ENCODE measurements around the gene SLC12A4. TPM values are rescaled to one million over a fixed set of nuclear protein-coding genes. Genes with fewer than 3 reads are reported as not detected.

Gene SLC12A4
- total and polyA plus RNA-seq, 2 of the 13 experiments (the other 11 are each of a cell fraction or from before 2014, with no cell fraction given): 65.1 to 84.3 TPM

- 0 out of 2 replicates have a peak, but pooled peaks have one; percentile 10 for TF ChIP-seq HNRNPL (IDR thresholded peaks at IDR 0.05; ENCODE audit: low read depth, low read length)
- TF ChIP-seq, protein P1, sequence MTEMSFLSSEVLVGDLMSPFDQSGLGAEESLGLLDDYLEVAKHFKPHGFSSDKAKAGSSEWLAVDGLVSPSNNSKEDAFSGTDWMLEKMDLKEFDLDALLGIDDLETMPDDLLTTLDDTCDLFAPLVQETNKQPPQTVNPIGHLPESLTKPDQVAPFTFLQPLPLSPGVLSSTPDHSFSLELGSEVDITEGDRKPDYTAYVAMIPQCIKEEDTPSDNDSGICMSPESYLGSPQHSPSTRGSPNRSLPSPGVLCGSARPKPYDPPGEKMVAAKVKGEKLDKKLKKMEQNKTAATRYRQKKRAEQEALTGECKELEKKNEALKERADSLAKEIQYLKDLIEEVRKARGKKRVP (CRISPR knock-in tag; IDR thresholded peaks at IDR 0.05): no peak
- no peak for TF ChIP-seq MED13 (CRISPR knock-in tag; IDR thresholded peaks at IDR 0.05)
- TF ChIP-seq ZNF17 (CRISPR knock-in tag; IDR thresholded peaks at IDR 0.05): no peak
- TF ChIP-seq, protein P2, sequence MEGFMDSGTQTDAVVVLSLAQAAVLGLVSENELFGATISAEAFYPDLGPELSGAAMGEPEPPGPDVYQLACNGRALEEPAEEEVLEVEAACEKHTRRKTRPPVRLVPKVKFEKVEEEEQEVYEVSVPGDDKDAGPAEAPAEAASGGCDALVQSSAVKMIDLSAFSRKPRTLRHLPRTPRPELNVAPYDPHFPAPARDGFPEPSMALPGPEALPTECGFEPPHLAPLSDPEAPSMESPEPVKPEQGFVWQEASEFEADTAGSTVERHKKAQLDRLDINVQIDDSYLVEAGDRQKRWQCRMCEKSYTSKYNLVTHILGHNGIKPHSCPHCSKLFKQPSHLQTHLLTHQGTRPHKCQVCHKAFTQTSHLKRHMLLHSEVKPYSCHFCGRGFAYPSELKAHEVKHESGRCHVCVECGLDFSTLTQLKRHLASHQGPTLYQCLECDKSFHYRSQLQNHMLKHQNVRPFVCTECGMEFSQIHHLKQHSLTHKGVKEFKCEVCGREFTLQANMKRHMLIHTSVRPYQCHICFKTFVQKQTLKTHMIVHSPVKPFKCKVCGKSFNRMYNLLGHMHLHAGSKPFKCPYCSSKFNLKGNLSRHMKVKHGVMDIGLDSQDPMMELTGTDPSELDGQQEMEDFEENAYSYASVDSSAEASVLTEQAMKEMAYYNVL (CRISPR knock-in tag; IDR thresholded peaks at IDR 0.05; ENCODE audit: borderline replicate concordance): no peak
- no peak for TF ChIP-seq ZMYM4 (CRISPR knock-in tag; IDR thresholded peaks at IDR 0.05)
- TF ChIP-seq U2AF2 (IDR thresholded peaks at IDR 0.05; ENCODE audit: low read depth, low read length): no peak
- TF ChIP-seq, protein P3, sequence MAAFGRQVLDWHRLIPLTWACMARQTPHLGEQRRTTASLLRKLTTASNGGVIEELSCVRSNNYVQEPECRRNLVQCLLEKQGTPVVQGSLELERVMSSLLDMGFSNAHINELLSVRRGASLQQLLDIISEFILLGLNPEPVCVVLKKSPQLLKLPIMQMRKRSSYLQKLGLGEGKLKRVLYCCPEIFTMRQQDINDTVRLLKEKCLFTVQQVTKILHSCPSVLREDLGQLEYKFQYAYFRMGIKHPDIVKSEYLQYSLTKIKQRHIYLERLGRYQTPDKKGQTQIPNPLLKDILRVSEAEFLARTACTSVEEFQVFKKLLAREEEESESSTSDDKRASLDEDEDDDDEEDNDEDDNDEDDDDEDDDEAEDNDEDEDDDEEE (CRISPR knock-in tag; IDR thresholded peaks at IDR 0.05): no peak
- TF ChIP-seq ZNF776 (CRISPR knock-in tag; IDR thresholded peaks at IDR 0.05): 0 out of 2 replicates have a peak, but pooled peaks have one; percentile 62
- no peak for TF ChIP-seq ZNF850 (CRISPR knock-in tag; conservative IDR thresholded peaks at IDR 0.05)
- no peak for TF ChIP-seq SNRNP70 (IDR thresholded peaks at IDR 0.05; ENCODE audit: low read depth, low read length)
- TF ChIP-seq, protein P4, sequence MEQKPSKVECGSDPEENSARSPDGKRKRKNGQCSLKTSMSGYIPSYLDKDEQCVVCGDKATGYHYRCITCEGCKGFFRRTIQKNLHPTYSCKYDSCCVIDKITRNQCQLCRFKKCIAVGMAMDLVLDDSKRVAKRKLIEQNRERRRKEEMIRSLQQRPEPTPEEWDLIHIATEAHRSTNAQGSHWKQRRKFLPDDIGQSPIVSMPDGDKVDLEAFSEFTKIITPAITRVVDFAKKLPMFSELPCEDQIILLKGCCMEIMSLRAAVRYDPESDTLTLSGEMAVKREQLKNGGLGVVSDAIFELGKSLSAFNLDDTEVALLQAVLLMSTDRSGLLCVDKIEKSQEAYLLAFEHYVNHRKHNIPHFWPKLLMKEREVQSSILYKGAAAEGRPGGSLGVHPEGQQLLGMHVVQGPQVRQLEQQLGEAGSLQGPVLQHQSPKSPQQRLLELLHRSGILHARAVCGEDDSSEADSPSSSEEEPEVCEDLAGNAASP (CRISPR knock-in tag; IDR thresholded peaks at IDR 0.05; ENCODE audit: borderline replicate concordance): no peak
- TF ChIP-seq ZNF138 (CRISPR knock-in tag; IDR thresholded peaks at IDR 0.05; ENCODE audit: low read depth): 0 out of 2 replicates have a peak, but pooled peaks have one; percentile 23
- TF ChIP-seq, protein P5, sequence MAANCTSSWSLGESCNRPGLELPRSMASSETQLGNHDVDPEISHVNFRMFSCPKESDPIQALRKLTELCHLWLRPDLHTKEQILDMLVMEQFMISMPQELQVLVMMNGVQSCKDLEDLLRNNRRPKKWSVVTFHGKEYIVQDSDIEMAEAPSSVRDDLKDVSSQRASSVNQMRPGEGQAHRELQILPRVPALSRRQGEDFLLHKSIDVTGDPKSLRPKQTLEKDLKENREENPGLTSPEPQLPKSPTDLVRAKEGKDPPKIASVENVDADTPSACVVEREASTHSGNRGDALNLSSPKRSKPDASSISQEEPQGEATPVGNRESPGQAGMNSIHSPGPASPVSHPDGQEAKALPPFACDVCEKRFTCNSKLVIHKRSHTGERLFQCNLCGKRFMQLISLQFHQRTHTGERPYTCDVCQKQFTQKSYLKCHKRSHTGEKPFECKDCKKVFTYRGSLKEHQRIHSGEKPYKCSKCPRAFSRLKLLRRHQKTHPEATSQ (CRISPR knock-in tag; IDR thresholded peaks at IDR 0.05; ENCODE audit: borderline replicate concordance): no peak
- no peak for TF ChIP-seq ZBTB37 (CRISPR knock-in tag; IDR thresholded peaks at IDR 0.05)
- TF ChIP-seq ZNF180 (CRISPR knock-in tag; IDR thresholded peaks at IDR 0.05; ENCODE audit: borderline replicate concordance, low read depth): no peak
- no peak for TF ChIP-seq PCBP1 (IDR thresholded peaks at IDR 0.05; ENCODE audit: borderline replicate concordance, low read depth, low read length)
- peak; percentile 46 for TF ChIP-seq POLR2G (IDR thresholded peaks at IDR 0.05; ENCODE audit: low read depth, low read length)
These were observed 28.7 kb downstream of the SLC12A4 start (continued) for GRCh38 chr16:67939507-67940445.
